Fibroblast of lung (primary cell): ENCODE measurements around the gene ZFYVE28.

Source experiments
- CTCF ChIP-seq, 2 donors: IDR thresholded peaks in 1 of 2; conservative IDR thresholded peaks in 1 of 2; 1 replicate in 1 of 2; 2 replicates in 1 of 2; pipeline ENCODE4 v1.5.1; 2011 to 2012; ENCODE audit warnings: low read length in 2 of 2, control low read depth in 1 of 2, inconsistent platforms in 1 of 2, low read depth in 1 of 2, mild to moderate bottlenecking in 1 of 2
- EZH2 ChIP-seq: IDR thresholded peaks from 2 replicates; pipeline ENCODE4 v1.5.1; 2012; ENCODE audit warnings: low read length, control low read depth, mild to moderate bottlenecking; ENCODE audit errors: missing control alignments

GRCh38 chr4:2402048-2402842 is 16.2 kb downstream of the ZFYVE28 start:
- TF ChIP-seq CTCF (conservative IDR thresholded peaks at IDR 0.05 in 1 of 2, IDR thresholded peaks at IDR 0.05 in 1 of 2; ENCODE audit: low read depth in 1 of 2, low read length in 2 of 2) = no peak
- TF ChIP-seq EZH2 = no peak
